HG03045 (cell line): ENCODE results near the gene PHPT1.
A peak's percentile ranks its signal among the peaks of the same experiment; 100 is the strongest.
"Not testable (repeated sequence)": the region's sequence is repeated elsewhere in the genome, so short reads cannot be mapped to it uniquely, and the experiment has no call there.

Experiments
- ATAC-seq: cut with Tn5 transposase; IDR thresholded peaks from one replicate; pipeline ENCODE4 v1.9.1; 2021; ENCODE audit warnings: mild to moderate bottlenecking, moderate library complexity; ENCODE audit not compliant: unreplicated experiment

PHPT1 gene

DNA sequence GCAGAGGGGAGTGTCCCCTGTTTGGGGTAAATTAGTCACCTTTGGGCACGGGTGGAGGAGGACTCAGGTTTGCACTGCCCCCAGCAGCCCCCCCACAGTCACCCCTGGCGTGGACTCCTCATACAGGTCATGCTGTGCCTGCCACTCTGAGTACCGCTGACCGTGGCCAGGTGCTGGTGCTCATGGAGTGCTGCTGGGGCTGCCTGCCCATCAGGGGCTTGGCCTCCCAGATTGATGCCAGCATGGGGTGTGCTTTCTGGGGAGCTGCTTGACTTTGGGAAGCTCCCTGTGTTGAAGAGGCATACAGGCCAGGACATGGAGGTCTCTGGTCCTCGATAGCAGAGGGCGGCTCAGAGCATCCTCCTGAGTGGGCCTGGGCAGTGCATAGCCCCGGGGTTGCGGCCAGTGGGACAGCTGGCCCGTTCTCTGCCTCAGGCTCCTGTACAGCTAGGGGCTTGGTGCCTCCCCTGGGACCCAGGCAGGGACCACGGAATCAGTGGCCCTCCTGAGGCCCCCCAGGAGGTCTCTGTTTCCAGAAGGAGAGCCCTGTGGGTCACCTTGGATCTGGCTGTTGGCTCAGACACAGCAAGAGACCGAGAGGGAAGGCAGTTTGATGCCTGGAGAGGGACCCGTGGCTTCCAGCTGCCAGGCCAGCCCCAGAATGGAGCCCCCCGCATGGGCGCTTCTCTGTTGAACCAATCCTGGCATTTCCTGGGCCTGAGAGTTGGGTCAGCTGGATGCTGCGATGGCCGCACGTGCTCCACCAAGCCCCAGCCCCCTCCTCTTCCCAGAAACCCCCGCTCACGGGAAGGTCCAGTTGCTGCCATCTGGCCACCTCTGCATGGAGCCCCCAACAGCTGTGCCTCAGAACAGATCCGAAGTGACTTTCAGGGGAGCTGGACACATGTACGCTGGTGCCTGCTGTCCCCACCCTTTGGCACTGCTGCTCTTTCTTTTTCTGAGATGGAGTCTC, 13.0 kb upstream of the PHPT1 start:
- no peak for ATAC-seq

DNA sequence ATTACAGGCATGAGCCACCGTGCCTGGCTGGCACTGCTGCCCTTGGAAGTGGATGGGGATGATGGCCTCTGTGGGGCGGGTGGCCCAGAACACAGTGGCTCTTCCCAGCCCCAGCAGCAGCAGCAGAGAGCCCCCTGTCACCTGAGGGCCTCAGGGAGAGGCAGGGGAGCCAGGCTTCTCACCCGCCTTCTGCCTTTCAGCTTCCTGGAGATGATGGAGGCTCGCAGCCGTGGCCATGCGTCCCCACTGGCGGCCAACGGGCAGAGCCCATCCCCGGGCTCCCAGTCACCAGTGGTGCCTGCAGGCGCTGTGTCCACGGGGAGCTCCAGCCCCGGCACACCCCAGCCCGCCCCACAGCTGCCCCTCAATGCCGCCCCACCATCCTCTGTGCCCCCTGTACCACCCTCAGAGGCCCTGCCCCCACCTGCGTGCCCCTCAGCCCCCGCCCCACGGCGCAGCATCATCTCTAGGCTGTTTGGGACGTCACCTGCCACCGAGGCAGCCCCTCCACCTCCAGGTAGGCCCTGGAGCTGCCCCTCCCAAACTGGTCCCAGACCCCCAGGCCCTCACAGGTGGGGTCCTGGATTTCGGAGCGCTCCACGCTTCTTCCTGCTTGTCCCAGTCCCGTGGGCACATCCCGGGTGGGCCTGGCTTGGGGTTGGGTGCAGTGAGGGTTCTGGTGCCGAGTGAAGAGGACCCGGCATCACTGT, 11.9 kb upstream of the PHPT1 start:
- ATAC-seq: no peak

DNA sequence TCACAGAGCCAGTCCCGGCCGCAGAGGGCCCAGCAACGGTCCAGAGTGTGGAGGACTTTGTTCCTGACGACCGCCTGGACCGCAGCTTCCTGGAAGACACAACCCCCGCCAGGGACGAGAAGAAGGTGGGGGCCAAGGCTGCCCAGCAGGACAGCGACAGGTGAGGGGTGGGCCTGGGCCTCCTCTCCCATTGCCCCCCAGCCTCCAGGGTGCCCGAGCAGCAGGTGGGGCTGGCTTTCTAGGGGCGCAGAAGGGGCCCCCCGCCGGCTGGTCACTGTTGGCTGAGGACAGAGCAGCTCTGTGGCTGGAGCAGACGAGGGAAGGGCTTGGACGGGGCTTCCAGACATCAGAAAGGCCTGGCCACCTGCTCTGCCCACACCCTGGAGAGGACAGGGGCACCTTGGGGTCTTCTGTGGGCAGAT, 11.3 kb upstream of the PHPT1 start:
- not testable (repeated sequence) for ATAC-seq

DNA sequence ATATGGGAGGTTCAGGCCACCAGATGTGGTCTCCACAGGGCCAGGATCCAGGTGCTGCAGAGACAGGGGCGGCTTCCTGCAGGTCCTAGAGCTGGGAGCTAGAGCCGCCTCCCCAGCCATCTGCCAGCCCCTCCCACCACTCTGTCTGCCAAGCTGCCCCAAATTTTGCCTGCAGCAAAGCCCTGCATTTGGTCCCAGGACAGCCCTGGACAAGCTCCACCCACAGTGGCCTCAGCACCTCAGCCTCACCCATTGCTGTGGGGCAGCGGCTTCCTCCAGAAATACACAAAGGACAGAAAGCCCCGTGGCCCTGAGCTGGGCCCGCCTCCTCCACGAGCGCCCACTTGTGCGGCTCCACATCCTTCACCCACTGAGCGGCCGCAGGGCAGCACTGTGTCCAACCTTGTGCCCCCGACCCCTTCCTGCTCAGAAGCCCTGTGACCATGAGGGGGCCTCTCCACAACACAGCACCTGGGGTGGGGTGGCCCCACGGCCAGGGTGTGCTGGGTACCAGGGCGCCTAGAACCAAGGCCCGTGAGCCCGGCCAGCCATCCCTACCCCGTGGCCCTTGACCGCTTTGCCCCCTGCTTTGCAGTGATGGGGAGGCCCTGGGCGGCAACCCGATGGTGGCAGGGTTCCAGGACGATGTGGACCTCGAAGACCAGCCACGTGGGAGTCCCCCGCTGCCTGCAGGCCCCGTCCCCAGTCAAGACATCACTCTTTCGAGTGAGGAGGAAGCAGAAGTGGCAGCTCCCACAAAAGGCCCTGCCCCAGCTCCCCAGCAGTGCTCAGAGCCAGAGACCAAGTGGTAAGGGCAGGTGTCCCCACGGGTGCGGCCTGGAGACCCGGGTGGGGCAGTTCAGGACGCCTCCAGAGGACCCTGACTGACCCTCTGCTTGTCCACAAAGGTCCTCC, 10.6 kb upstream of the PHPT1 start:
- no peak for ATAC-seq

DNA sequence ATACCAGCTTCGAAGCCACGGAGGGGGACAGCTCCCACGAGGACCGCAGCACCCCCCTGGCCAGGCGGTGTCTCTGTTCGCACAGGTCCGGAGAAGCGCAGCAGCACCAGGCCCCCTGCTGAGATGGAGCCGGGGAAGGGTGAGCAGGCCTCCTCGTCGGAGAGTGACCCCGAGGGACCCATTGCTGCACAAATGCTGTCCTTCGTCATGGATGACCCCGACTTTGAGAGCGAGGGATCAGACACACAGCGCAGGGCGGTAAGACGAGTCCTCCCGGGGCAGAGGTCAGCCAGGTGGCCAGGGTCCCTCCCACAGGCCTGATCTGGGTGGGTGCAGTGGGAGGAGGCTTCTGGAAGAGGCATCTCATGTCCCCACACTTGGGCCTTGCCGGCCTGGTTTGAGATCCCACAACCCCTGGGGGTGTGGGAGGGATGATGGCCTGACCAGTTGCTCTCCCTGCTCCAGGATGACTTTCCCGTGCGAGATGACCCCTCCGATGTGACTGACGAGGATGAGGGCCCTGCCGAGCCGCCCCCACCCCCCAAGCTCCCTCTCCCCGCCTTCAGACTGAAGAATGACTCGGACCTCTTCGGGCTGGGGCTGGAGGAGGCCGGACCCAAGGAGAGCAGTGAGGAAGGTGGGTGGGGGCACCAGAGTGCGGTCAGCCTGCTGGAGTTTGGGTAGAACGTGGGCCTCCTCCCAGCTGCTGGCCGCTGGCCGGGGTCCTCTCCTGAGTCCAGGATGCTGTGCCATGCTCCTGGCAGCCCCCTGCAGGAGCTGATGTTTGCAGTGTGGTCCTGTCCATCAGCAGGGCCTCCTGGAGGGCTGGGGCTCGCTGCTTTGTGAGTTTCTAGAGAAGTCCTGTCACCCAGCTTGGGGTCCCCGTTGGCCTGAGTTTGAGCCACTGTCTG, 9.7 kb upstream of the PHPT1 start:
- ATAC-seq: no peak

DNA sequence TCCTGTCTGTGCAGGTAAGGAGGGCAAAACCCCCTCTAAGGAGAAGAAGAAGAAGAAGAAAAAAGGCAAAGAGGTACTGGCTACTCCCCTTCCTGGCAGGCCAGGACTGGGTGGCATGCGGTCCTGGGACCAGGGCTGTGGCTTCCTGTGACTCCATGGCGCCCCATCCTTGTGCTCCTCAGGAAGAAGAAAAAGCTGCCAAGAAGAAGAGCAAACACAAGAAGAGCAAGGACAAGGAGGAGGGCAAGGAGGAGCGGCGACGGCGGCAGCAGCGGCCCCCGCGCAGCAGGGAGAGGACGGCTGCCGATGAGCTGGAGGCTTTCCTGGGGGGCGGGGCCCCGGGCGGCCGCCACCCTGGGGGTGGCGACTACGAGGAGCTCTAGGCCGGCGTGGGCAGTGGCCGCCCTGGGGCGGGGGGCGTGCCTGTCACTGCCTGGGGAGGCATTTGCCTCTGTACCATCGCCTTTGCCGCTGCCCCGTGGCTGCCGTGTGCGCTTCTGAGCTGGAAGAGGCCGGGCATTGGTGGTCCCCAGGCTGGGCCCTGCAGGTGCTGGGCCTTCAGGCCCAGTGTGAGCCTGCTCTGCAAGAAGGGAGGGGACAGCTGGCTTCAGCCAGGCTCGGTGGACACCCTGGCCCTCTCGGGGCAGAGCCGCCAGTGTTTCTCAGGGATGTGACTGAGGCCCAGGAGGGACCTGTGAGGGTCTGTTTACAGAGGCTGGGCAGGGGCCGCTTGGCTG, 8.9 kb upstream of the PHPT1 start:
- no peak for ATAC-seq

DNA sequence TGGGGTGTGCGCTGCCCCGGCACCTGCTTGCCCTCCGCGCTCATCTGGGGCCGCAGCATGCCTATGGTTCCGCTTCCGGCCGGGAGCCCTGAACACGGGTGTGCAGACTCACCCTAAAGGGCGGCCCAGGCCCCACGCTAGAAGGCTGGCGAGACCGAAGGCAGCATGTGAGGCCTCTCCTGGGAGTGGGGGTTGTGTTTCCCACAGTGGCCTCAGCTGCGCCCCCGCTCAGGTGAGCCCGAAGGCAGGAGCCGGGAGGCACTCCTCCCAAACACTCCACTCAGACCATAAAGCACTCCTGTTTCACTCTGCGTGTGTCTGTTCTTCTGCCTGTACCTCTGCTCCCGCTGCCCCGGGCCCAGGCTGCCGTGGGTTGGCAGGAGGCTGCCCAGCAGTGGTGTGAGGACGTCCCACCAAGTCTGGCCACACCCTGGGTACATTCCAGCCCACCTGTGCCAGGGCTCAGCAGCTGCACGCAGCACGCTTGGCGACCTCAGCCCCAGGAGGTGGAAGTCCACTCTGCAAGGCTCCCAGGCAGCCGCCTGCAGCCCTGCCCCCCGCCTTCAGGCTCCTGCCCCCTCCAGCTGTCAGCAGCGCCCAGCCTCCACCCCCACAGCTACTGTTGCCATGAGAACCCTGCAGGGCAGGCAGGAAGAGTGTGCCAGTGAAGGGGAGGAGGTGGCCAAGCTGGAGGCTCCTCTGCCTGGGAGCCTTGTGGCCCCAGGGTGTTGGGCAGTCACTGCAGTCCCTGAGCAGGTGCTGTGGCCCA, 8.1 kb upstream of the PHPT1 start:
- no peak for ATAC-seq

DNA sequence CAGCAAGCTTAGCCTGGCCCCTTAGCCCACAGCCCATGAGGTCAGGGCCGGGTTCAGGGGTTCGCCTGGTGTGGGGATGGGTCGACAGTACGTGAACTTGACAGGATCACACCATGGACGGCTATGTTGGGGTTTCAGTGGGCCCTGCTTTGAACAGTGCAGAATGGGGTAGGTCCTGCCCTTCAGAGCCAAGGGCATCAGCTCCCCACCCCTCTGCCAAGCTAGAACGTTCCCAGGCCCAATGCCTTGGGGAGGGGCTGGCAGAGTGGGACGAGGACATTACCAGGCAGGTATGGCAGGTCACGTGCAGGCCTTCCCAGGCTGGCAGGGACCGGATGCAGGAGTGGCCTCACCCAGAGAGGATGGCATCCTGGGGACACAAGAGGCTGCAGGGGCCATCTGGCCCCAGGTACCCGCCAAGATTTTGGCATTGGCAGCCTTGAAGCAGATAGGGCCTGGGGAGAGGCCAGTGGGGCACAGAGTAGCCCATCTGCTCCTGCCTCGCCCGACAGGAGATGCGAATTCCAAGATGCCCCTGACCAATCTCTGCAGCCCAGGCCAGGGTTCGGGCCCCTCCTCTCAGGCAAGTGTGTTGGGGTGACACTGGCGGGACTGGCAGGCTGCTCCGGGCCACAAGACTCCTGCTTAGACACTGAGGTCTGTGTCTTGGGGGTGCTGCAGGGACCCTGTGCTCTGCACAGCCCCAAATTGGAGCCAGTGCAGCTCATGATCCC, 7.4 kb upstream of the PHPT1 start:
- ATAC-seq: not testable (repeated sequence)

DNA sequence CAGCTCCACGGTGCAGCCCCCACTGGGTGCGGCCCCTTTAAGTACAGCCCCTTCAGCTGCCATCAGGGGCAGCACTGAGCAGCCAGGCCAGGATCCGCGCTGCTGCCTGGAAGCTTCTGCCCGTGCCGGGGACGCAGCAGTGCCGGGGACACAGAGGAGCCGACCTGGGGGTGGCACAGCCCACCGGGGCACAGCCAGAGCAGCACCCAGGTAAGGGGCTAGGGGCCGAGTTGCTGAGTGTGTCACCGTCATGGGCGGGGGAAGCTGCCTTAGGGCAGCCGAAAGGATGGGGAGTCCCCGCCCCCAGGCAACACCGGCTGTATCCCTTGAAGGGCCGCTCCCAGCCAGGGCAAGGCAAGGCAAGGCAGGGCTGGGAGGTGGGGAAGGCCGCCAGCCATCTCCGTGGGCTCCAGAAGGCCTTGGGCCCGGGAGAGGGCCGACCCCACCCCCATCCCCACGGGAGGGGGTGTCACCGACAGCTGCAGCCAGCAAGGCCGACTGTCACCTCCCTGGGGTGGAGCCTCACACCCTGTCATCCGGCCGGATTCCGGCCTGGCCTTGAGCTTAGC, 6.7 kb upstream of the PHPT1 start, which contains the start of gene AJM1:
Gene AJM1, plus strand, starts transcription at position 99 of the 569 bp plus-strand sequence. CDS start 1,937 bp downstream, outside the sequence.
- peak; percentile 61 for ATAC-seq

DNA sequence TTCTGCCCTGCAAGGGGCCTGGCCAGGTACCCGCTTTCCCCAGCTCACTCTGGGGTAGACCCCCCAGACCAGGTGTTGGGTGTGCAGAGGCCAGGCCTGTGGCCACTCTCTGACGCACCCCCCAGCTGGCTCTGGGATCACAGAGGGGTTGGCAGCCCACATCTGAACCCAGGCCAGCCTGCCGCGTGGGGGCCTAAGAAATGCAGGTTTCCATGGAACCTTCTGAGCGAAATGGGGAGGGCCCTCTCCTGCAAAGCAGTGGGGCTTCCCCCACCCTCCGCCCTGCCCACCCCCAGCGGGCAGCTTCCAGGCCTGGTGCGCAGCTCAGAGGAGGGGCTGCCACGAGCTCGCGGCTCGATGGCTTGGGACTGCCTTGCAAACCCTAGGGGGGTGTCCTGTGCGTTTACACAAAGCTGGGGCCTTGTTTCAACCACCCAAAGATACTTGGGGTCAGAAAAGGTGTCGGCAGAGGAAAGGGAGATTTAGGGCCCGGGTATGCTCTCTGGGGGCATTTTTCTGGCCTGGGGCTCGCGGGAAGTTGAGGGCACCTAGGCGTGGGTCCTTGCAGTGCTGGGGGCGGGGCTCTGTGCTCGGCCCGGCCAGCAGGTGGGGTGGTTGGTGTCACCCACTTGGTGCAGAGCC, 5.9 kb upstream of the PHPT1 start:
- ATAC-seq: not testable (repeated sequence)

DNA sequence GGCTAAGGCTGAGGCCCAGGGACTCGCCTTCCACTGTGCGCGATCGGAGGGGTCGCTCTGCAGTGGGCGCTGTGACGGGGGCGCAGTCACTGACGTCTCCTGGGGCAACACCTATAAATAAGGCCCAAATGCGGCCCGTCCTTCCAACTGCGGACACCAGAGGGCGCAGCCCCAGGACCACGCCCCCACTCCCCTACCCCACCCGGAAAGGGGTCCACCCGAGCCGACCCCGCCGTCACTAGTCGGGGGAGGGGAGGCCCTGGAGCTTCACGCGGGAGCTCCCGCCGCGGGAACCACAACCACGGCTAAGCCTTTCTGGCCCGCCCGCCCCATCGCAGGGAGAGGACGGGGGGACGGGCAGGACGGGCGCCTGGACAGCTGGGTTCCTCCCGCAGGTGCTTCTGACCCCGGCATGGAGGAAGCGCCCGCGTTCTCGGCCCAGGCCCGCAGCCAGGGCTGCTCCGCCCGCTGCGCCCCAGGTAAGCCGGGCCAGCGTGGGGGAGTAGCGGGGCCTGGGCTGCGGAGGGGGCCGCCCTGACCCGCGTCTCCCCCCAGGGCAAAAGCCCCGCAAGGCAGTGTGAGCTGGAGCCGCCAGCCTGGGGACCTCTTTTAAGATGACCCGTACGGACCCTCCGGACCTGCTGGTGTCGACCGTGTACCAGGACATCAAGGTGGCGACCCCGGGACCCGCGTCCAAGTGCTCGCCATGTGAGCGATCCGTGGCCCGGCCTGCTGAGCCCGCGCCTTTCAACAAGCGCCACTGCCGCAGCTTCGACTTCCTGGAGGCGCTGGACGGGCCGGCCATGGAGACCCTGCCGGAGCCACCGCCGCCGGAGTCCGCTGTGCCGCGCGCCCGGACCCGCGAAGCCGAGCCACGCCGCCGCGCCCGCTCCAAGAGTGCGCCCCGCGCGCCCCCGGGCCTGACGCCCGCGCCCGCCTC, 5.1 kb upstream of the PHPT1 start:
- ATAC-seq: not testable (repeated sequence)

DNA sequence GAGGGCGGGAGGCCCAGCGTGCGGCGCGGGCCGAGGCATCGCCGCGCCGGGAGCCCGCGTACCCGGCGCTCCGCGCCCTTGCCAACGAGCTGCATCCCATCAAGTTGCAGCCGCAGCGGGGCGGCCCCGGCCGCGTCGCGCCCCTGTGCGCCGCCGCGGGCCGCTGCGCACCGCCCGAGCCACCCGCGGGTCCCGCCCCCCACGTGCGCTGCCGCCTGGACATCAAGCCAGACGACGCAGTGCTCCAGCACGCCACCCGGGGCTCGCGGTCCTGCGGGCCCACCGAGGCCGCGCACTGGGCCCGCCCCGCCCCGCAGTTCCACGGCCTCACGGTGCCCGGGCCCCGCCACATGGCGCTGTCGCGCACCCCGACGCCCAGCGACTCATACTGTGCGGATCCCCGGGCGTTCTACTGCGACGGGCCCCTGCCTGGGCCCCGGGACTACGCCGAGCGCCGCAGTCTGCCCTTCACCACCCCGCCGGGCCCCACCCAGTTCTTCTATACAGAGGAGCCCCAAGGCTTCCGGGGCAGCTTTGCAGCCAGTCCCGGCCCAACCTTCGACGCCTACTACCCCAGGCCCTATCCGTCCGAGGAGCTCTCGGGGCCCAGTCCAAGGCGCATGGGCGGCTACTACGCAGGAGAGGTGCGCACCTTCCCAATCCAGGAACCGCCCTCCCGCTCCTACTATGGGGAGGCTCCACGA, 4.3 kb upstream of the PHPT1 start:
- ATAC-seq: no peak

DNA sequence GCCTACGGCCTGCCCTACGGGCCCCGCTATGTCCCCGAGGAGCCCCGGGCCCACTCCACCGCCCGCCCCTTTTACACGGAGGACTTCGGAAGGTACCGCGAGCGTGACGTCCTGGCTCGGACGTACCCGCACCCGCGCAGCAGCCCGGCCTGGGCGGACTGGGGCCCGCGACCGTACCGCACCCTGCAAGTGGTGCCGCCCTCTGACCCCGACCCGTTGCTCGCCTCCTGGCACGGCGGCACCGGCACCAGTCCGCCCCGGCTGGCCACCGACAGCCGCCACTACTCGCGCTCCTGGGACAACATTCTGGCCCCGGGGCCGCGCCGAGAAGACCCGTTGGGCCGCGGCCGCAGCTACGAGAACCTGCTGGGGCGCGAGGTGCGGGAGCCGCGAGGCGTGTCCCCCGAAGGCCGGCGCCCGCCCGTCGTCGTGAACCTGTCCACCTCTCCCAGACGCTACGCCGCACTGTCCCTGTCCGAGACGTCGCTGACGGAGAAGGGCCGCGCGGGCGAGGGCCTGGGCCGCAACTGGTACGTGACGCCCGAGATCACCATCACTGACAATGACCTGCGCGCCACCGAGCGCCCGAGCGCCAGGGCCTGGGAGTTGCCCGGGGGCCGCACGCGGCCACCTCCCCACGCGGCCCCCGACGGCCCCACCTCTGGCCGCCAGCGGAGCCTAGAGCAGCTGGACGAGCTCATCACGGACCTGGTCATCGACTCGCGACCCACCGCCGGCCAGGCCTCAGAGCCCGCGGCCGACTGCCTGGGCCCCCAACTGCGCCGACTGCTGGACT, 3.5 kb upstream of the PHPT1 start:
- ATAC-seq: no peak

DNA sequence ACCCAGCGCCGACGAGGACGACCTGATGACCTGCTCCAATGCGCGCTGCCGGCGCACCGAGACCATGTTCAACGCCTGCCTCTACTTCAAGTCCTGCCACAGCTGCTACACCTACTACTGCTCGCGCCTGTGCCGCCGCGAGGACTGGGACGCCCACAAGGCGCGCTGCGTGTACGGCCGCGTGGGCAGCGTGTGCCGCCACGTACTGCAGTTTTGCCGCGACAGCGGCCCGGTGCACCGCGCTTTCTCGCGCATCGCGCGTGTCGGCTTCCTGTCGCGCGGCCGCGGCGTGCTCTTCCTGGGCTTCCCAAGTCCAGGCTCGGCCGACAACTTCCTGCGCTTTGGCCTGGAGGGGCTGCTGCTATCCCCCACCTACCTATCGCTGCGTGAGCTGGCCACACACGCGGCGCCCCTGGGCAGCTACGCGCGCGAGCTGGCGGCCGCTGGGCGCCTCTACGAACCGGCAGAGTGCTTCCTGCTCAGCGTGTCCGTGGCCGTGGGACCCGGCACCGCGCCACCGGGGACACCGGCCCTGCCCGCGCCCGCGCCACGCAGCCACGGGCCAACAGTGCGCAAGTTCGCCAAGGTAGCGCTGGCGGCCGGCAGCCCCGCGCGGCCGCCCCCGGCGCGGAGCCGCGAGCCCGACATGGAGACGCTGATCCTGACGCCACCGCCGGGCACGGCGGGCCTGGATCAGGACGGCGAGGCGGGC, 2.7 kb upstream of the PHPT1 start:
- no peak for ATAC-seq
